ENCODE measurements around the gene FGR. TPM values are rescaled to one million over a fixed set of nuclear protein-coding genes. Genes with fewer than 3 reads are reported as not detected.

FGR gene
- total RNA-seq, 1 experiment from 2014 or later: not detected

GRCh38 chr1:27665016-27665651 lies 30.1 kb upstream of the FGR start:
- H2AFZ ChIP-seq (ENCODE audit: low read depth, low read length, poor library complexity, severe bottlenecking): no peak overlapping the region
- H3K36me3 ChIP-seq (ENCODE audit: control insufficient read depth in 1 of 2, insufficient read depth in 2 of 2, low read length in 2 of 2): no peaks in the 10 kb centered on the region
- ATAC-seq (no peak), DNase-seq (ENCODE audit: low read depth, low spot score) (no peak)
- ChIA-PET RAD21 (ENCODE audit: low non-redundant PET in 1 of 2, low total read pairs in 2 of 2, uncharacterized antibody in 2 of 2, unreplicated experiment in 2 of 2) (no interaction called here), POLR2A (no interaction called here), CTCF (interaction anchor here (1.1 to 5.3 kb wide), 3 partner anchors 49 to 365 kb away, joined by 3 to 74 read pairs (median 10); no protein-coding TSS in a partner anchor)
- H3K79me2 ChIP-seq (ENCODE audit: insufficient read depth, low read length): no peaks in the 10 kb centered on the region
- no peaks in the 10 kb centered on the region for H3K9me2 ChIP-seq (ENCODE audit: insufficient read depth)
- H3K27ac ChIP-seq (ENCODE audit: low read depth, low read length): no peak overlapping the region
- TF ChIP-seq CEBPB (IDR thresholded peaks at IDR 0.05; ENCODE audit: low read depth) (no peak), JUND (IDR thresholded peaks at IDR 0.05) (no peak), MAX (IDR thresholded peaks at IDR 0.05) (no peak), ZNF274 (IDR thresholded peaks at IDR 0.05; ENCODE audit: low read depth, low read length) (no peak), POLR2AphosphoS5 (IDR thresholded peaks at IDR 0.05; ENCODE audit: low read depth, low read length) (no peak), SP1 (IDR thresholded peaks at IDR 0.05; ENCODE audit: low read depth) (no peak), ATF3 (IDR thresholded peaks at IDR 0.05) (no peak), SRF (IDR thresholded peaks at IDR 0.05; ENCODE audit: low read depth) (no peak), SIN3A (IDR thresholded peaks at IDR 0.05; ENCODE audit: low read depth) (no peak), EZH2 (IDR thresholded peaks at IDR 0.05) (no peak), ELF1 (IDR thresholded peaks at IDR 0.05; ENCODE audit: borderline replicate concordance, low read depth) (no peak), RAD21 (IDR thresholded peaks at IDR 0.05; ENCODE audit: low read depth) (no peak), EGR1 (IDR thresholded peaks at IDR 0.05; ENCODE audit: low read depth) (no peak), ZFX (IDR thresholded peaks at IDR 0.05) (no peak), TCF7L2 (IDR thresholded peaks at IDR 0.05; ENCODE audit: borderline replicate concordance, extremely low read depth, insufficient read depth, insufficient read length) (no peak), CBX3 (IDR thresholded peaks at IDR 0.05; ENCODE audit: low read depth) (no peak), ZBTB33 (IDR thresholded peaks at IDR 0.05; ENCODE audit: extremely low read depth, insufficient replicate concordance, low read length) (no peak)
- TF ChIP-seq, protein P1, sequence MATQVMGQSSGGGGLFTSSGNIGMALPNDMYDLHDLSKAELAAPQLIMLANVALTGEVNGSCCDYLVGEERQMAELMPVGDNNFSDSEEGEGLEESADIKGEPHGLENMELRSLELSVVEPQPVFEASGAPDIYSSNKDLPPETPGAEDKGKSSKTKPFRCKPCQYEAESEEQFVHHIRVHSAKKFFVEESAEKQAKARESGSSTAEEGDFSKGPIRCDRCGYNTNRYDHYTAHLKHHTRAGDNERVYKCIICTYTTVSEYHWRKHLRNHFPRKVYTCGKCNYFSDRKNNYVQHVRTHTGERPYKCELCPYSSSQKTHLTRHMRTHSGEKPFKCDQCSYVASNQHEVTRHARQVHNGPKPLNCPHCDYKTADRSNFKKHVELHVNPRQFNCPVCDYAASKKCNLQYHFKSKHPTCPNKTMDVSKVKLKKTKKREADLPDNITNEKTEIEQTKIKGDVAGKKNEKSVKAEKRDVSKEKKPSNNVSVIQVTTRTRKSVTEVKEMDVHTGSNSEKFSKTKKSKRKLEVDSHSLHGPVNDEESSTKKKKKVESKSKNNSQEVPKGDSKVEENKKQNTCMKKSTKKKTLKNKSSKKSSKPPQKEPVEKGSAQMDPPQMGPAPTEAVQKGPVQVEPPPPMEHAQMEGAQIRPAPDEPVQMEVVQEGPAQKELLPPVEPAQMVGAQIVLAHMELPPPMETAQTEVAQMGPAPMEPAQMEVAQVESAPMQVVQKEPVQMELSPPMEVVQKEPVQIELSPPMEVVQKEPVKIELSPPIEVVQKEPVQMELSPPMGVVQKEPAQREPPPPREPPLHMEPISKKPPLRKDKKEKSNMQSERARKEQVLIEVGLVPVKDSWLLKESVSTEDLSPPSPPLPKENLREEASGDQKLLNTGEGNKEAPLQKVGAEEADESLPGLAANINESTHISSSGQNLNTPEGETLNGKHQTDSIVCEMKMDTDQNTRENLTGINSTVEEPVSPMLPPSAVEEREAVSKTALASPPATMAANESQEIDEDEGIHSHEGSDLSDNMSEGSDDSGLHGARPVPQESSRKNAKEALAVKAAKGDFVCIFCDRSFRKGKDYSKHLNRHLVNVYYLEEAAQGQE (IDR thresholded peaks at IDR 0.05; ENCODE audit: low read depth): no peak
- H3K4me1 ChIP-seq (ENCODE audit: control insufficient read depth in 1 of 2, insufficient read depth in 2 of 2, low read length in 2 of 2): peaks cover 25 to 53% of the 10 kb centered on the region in 2 experiments
- no peak overlapping the region for H3K9ac ChIP-seq (ENCODE audit: low read length)
- H3K27me3 ChIP-seq (ENCODE audit: insufficient read depth, low read length): no peaks in the 10 kb centered on the region
- no peaks in the 10 kb centered on the region for H3K9me3 ChIP-seq (ENCODE audit: control insufficient read depth in 1 of 2, insufficient read depth in 1 of 2, low read depth in 1 of 2, low read length in 2 of 2)
- H3K4me2 ChIP-seq (ENCODE audit: low read length): no peak overlapping the region
- no peaks in the 10 kb centered on the region for H4K20me1 ChIP-seq (ENCODE audit: insufficient read depth)
- intact Hi-C loops (cut with micrococcal nuclease): no loop called here
- no peak overlapping the region for H3K4me3 ChIP-seq (replicated peaks in 1 of 2; ENCODE audit: low read depth in 1 of 2, low read length in 2 of 2)
- BruUV-seq (replicated peaks): no TSS peak
